OCI-M2 (cell line): Measurements from ENCODE around the gene PRRT1B.

ENCODE experiments used
- DNase-seq: peaks from one replicate; lab custom pipeline; 2025; ENCODE audit not compliant: unreplicated experiment; lab: John Stamatoyannopoulos, UW

PRRT1B gene

GRCh38 chr9:131594906-131595665 is 49.8 kb downstream of the PRRT1B start:
- no peak for DNase-seq

- no peak for DNase-seq
Observed at GRCh38 chr9:131595696-131596429, 50.5 kb downstream of the PRRT1B start.

- no peak for DNase-seq
Observed at GRCh38 chr9:131596430-131596743, 51.1 kb downstream of the PRRT1B start.

- DNase-seq: no peak
Observed at GRCh38 chr9:131597246-131597645, 51.9 kb downstream of the PRRT1B start.

GRCh38 chr9:131598121-131598520 is 52.8 kb downstream of the PRRT1B start:
- no peak for DNase-seq

- no peak for DNase-seq
Observed at GRCh38 chr9:131601683-131602181, 56.4 kb downstream of the PRRT1B start.

- no peak for DNase-seq
Observed at GRCh38 chr9:131603199-131603598, 57.9 kb downstream of the PRRT1B start.

- no peak for DNase-seq
Observed at GRCh38 chr9:131603711-131604439, 58.6 kb downstream of the PRRT1B start.

GRCh38 chr9:131605770-131606590 is 60.7 kb downstream of the PRRT1B start:
- DNase-seq: no peak

GRCh38 chr9:131606896-131607567 is 61.7 kb downstream of the PRRT1B start:
- DNase-seq: no peak

- no peak for DNase-seq
Observed at GRCh38 chr9:131607591-131607990, 62.3 kb downstream of the PRRT1B start.

- DNase-seq: no peak
Observed at GRCh38 chr9:131608493-131609037, 63.2 kb downstream of the PRRT1B start.
